Erythroblast (primary cell): ENCODE results near the gene CHN2.

Experiments
- GATA1 ChIP-seq: IDR thresholded peaks from 2 replicates; pipeline ENCODE4 v1.6.1; 2011; ENCODE audit warnings: low read depth, mild to moderate bottlenecking, control low read depth, low read length, moderate library complexity
- POLR2A ChIP-seq: IDR thresholded peaks from 2 replicates; pipeline ENCODE4 v1.6.1; 2011; ENCODE audit warnings: mild to moderate bottlenecking, low read length

DNA sequence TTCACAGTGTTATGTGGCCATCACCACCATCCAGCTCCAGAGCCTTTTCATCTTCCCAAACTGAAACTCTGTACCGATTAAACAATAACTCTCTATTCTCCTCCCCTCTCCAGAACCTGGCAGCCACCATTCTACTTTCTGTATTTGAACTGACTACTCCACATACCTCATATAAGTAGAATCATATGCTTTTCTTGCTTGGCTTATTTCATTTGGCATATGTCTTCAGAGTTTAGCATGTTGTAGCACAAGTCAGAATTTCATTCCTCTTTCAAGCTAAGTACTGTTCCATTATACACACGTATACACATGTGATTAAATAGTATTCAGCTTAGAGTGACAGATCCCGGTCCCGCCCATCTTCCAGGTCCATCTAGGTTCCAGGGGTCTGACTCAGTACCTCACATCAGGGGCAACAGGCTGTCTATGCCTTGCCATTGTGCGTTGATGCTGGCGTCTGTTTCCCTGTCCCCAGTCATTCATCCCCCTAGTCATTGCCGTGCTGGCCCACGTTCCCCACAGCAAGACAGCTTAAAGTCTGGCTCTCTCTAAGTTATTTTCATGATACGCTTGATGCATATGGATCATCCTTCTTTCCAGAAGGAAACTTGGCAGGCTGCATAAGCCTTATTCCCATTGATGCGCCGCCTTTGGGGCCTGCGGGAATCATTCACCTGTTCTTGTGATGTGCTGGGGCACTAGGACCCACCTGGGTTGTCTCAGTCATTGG lies 108.3 kb downstream of the CHN2 start:
- no peak for TF ChIP-seq POLR2A
- no peak for TF ChIP-seq GATA1
